ENCODE data around the gene COL5A3. TPM values are rescaled to one million over a fixed set of nuclear protein-coding genes. Genes with fewer than 3 reads are reported as not detected.

Gene COL5A3
- total and polyA plus RNA-seq, 2 of the 13 experiments (the other 11 are each of a cell fraction or from before 2014, with no cell fraction given) = 0.02 TPM; not detected in 1

DNA sequence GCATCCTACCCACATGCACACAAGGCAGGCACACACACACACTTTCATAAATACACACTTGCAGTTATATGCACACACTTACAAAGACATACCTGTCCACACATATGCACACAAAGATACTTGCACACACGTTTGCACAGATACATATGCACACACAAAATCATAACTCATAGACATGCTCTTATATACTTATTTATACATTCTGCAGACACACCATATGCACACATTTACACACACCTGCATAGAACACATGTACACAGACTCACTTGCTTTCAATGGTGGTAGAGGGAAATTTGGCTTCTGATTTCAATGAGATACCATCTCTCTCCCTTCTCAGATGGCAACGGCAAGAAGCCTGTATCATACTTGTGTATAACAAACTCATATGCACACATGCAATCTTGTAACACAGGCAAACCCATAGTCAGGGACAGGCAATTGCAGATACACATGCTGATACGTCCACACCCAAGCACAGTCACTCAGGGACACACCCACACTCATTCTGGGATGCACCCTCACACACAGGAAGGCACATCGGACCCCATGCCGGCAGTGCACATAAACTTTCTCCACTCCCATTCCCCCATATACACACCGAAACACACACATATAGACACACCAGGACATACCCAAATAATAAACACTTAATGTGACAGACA lies 98.6 kb downstream of the COL5A3 start:
- intact Hi-C loops (cut with micrococcal nuclease; ENCODE audit: unreplicated experiment) = no loop called here
- no peak for ATAC-seq
- TF ChIP-seq ZNF34 (CRISPR knock-in tag; IDR thresholded peaks at IDR 0.05; ENCODE audit: borderline replicate concordance) = no peak
- CTCF ChIA-PET (ENCODE audit: low intra/inter-chr PET ratio, low total read pairs) = no interaction called here
- Histone ChIP-seq H3K79me2 (ENCODE audit: insufficient read depth, low read length) (no peaks in the 10 kb centered on the region), H2AFZ (ENCODE audit: low read length) (no peak overlapping the region), H3K9me3 (ENCODE audit: low read length) (no peaks in the 10 kb centered on the region), H3K27ac (ENCODE audit: extremely low read length, insufficient read depth, low read length) (no peak overlapping the region), H3K4me1 (ENCODE audit: insufficient read depth, low read length) (peaks cover 4% of the 10 kb centered on the region; the same call in 1 of the 2 replicates), H4K20me1 (ENCODE audit: insufficient read depth, low read length) (no peaks in the 10 kb centered on the region), H3K4me2 (ENCODE audit: low read depth, low read length) (no peak overlapping the region), H3K27me3 (ENCODE audit: control insufficient read depth in 1 of 2, insufficient read depth in 2 of 2, low read length in 2 of 2) (peaks cover 0 to 22% of the 10 kb centered on the region in 2 experiments; a peak in 3 of 5 replicates), H3K36me3 (replicated peaks in 1 of 2; ENCODE audit: control insufficient read depth in 1 of 2, insufficient read depth in 2 of 2, low read length in 2 of 2) (no peaks in the 10 kb centered on the region), H3K9ac (ENCODE audit: insufficient read depth, low read depth, low read length) (no peak overlapping the region), H3K4me3 (replicated peaks in 1 of 3; ENCODE audit: insufficient read depth in 1 of 3, low read depth in 2 of 3, low read length in 3 of 3) (no peak overlapping the region)
- 25% methylated on average over 6 of the region's 6 CpGs for WGBS (ENCODE audit: low lambda C conversion rate)
- DNase-seq (ENCODE audit: low spot score) = no peak
- no peak for FAIRE-seq
- no TSS peak for BruUV-seq (replicated peaks)
- in situ Hi-C loops (cut with HindIII; ENCODE audit: extremely low pct_ligation_motif_present, low pct_unique_long_range_greater_than_20kb) = loop anchor here (5.0 kb wide), 1 partner anchor 64 kb away; no protein-coding TSS in a partner anchor
- POLR2A ChIA-PET = no interaction called here

DNA sequence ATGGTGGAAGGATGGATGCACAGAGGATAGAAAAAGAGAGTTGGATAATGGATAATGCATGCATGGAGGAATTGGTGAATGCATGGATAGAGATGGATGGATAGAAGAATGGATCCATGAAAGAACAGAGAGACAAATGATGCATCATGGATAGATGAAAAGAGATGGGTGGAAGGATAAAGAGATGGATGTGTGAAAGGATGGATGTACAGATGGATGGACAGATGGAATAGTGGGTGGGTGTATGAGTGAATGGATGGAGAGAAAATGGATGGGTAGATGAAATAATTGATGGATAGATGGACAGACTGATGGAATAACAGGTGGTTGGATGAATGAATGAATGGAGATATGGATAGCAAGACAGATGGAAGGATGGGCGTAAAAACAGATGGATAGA lies 99.7 kb downstream of the COL5A3 start:
- ChIA-PET POLR2A (no interaction called here), CTCF (ENCODE audit: low intra/inter-chr PET ratio, low total read pairs) (no interaction called here)
- peaks cover 0 to 32% of the 10 kb centered on the region in 2 experiments; a peak in 4 of 5 replicates for H3K27me3 ChIP-seq (ENCODE audit: control insufficient read depth in 1 of 2, insufficient read depth in 2 of 2, low read length in 2 of 2)
- no peaks in the 10 kb centered on the region for H3K9me3 ChIP-seq (ENCODE audit: low read length)
- no peak for FAIRE-seq
- no peak for DNase-seq (ENCODE audit: low spot score)
- H3K79me2 ChIP-seq (ENCODE audit: insufficient read depth, low read length) = no peaks in the 10 kb centered on the region
- H2AFZ ChIP-seq (ENCODE audit: low read length) = no peak overlapping the region
- no peak for ATAC-seq
- no peak overlapping the region for H3K4me3 ChIP-seq (replicated peaks in 1 of 3; ENCODE audit: insufficient read depth in 1 of 3, low read depth in 2 of 3, low read length in 3 of 3)
- in situ Hi-C loops (cut with HindIII; ENCODE audit: extremely low pct_ligation_motif_present, low pct_unique_long_range_greater_than_20kb) = loop anchor here (5.0 kb wide), 1 partner anchor 63 kb away; no protein-coding TSS in a partner anchor
- H3K4me2 ChIP-seq (ENCODE audit: low read depth, low read length) = no peak overlapping the region
- BruUV-seq (replicated peaks) = no TSS peak
- no peaks in the 10 kb centered on the region for H3K36me3 ChIP-seq (replicated peaks in 1 of 2; ENCODE audit: control insufficient read depth in 1 of 2, insufficient read depth in 2 of 2, low read length in 2 of 2)
- no peak overlapping the region for H3K27ac ChIP-seq (ENCODE audit: extremely low read length, insufficient read depth, low read length)
- H3K9ac ChIP-seq (ENCODE audit: insufficient read depth, low read depth, low read length) = no peak overlapping the region
- H3K4me1 ChIP-seq (ENCODE audit: insufficient read depth, low read length) = peaks cover 4% of the 10 kb centered on the region; the same call in 1 of the 2 replicates
- intact Hi-C loops (cut with micrococcal nuclease; ENCODE audit: unreplicated experiment) = no loop called here
- no peaks in the 10 kb centered on the region for H4K20me1 ChIP-seq (ENCODE audit: insufficient read depth, low read length)
- WGBS (ENCODE audit: low lambda C conversion rate) = 42% methylated on average over 1 of the region's 1 CpG
- no peak for TF ChIP-seq FOSL1 (CRISPR knock-in tag; IDR thresholded peaks at IDR 0.05; ENCODE audit: borderline replicate concordance)
- TF ChIP-seq, protein P1, sequence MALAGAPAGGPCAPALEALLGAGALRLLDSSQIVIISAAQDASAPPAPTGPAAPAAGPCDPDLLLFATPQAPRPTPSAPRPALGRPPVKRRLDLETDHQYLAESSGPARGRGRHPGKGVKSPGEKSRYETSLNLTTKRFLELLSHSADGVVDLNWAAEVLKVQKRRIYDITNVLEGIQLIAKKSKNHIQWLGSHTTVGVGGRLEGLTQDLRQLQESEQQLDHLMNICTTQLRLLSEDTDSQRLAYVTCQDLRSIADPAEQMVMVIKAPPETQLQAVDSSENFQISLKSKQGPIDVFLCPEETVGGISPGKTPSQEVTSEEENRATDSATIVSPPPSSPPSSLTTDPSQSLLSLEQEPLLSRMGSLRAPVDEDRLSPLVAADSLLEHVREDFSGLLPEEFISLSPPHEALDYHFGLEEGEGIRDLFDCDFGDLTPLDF (CRISPR knock-in tag; IDR thresholded peaks at IDR 0.05) = no peak
- TF ChIP-seq FOSL2 (CRISPR knock-in tag; IDR thresholded peaks at IDR 0.05) = no peak
- no peak for TF ChIP-seq FOXA1 (IDR thresholded peaks at IDR 0.05)
- TF ChIP-seq FOXA1 (CRISPR knock-in tag; IDR thresholded peaks at IDR 0.05) = no peak
- TF ChIP-seq, protein P2, sequence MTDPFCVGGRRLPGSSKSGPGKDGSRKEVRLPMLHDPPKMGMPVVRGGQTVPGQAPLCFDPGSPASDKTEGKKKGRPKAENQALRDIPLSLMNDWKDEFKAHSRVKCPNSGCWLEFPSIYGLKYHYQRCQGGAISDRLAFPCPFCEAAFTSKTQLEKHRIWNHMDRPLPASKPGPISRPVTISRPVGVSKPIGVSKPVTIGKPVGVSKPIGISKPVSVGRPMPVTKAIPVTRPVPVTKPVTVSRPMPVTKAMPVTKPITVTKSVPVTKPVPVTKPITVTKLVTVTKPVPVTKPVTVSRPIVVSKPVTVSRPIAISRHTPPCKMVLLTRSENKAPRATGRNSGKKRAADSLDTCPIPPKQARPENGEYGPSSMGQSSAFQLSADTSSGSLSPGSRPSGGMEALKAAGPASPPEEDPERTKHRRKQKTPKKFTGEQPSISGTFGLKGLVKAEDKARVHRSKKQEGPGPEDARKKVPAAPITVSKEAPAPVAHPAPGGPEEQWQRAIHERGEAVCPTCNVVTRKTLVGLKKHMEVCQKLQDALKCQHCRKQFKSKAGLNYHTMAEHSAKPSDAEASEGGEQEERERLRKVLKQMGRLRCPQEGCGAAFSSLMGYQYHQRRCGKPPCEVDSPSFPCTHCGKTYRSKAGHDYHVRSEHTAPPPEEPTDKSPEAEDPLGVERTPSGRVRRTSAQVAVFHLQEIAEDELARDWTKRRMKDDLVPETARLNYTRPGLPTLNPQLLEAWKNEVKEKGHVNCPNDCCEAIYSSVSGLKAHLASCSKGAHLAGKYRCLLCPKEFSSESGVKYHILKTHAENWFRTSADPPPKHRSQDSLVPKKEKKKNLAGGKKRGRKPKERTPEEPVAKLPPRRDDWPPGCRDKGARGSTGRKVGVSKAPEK (CRISPR knock-in tag; IDR thresholded peaks at IDR 0.05; ENCODE audit: borderline replicate concordance) = no peak
- TF ChIP-seq, protein P3, sequence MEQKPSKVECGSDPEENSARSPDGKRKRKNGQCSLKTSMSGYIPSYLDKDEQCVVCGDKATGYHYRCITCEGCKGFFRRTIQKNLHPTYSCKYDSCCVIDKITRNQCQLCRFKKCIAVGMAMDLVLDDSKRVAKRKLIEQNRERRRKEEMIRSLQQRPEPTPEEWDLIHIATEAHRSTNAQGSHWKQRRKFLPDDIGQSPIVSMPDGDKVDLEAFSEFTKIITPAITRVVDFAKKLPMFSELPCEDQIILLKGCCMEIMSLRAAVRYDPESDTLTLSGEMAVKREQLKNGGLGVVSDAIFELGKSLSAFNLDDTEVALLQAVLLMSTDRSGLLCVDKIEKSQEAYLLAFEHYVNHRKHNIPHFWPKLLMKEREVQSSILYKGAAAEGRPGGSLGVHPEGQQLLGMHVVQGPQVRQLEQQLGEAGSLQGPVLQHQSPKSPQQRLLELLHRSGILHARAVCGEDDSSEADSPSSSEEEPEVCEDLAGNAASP (CRISPR knock-in tag; IDR thresholded peaks at IDR 0.05; ENCODE audit: borderline replicate concordance) = no peak
- TF ChIP-seq KLF16 (CRISPR knock-in tag; IDR thresholded peaks at IDR 0.05) = no peak
- TF ChIP-seq, protein P4, sequence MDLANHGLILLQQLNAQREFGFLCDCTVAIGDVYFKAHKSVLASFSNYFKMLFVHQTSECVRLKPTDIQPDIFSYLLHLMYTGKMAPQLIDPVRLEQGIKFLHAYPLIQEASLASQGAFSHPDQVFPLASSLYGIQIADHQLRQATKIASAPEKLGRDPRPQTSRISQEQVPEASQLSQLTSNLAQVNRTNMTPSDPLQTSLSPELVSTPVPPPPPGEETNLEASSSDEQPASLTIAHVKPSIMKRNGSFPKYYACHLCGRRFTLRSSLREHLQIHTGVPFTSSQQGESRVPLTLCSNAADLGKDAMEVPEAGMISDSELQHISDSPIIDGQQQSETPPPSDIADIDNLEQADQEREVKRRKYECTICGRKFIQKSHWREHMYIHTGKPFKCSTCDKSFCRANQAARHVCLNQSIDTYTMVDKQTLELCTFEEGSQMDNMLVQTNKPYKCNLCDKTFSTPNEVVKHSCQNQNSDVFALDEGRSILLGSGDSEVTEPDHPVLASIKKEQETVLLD (CRISPR knock-in tag; IDR thresholded peaks at IDR 0.05; ENCODE audit: low read depth) = no peak
